ENCODE measurements around the gene HOMER2. TPM values are rescaled to one million over a fixed set of nuclear protein-coding genes. Genes with fewer than 3 reads are reported as not detected.
"Not testable (repeated sequence)": the region's sequence is repeated elsewhere in the genome, so short reads cannot be mapped to it uniquely, and the experiment has no call there.

HOMER2 gene
- total RNA-seq, 1 donor from 2014 or later, result 75.3 TPM

- H3K4me3 ChIP-seq (ENCODE audit: low read depth, low read length), result no peak overlapping the region
- no peak for FAIRE-seq
These were observed 9.3 kb downstream of the HOMER2 start for GRCh38 chr15:82943176-82943575.

GRCh38 chr15:82942691-82943090 lies 9.8 kb downstream of the HOMER2 start:
- H3K27me3 ChIP-seq (ENCODE audit: control insufficient read depth, insufficient read depth, low read length), result no peaks in the 10 kb centered on the region
- peak; percentile 100 for DNase-seq (ENCODE audit: low read depth)
- TF ChIP-seq CTCF (IDR thresholded peaks at IDR 0.05; ENCODE audit: insufficient read depth, low read length, severe bottlenecking), result no peak
- peak; percentile 95 for FAIRE-seq
- no peak overlapping the region for H3K4me3 ChIP-seq (ENCODE audit: low read depth, low read length)
- H3K36me3 ChIP-seq (ENCODE audit: control insufficient read depth, insufficient read depth, low read length), result no peaks in the 10 kb centered on the region

More at GRCh38 chr15:82943176-82943575, 9.3 kb downstream of the HOMER2 start:
- Histone ChIP-seq H3K27me3 (ENCODE audit: control insufficient read depth, insufficient read depth, low read length) (no peaks in the 10 kb centered on the region), H3K36me3 (ENCODE audit: control insufficient read depth, insufficient read depth, low read length) (no peaks in the 10 kb centered on the region)
- peak; percentile 36 for TF ChIP-seq CTCF (IDR thresholded peaks at IDR 0.05; ENCODE audit: insufficient read depth, low read length, severe bottlenecking)
- DNase-seq (ENCODE audit: low read depth), result peak; percentile 36

GRCh38 chr15:82939678-82940077 lies 12.8 kb downstream of the HOMER2 start:
- not testable (repeated sequence) for DNase-seq (ENCODE audit: low read depth); H3K27me3 ChIP-seq (ENCODE audit: control insufficient read depth, insufficient read depth, low read length); H3K36me3 ChIP-seq (ENCODE audit: control insufficient read depth, insufficient read depth, low read length); FAIRE-seq; H3K4me3 ChIP-seq (ENCODE audit: low read depth, low read length)

- FAIRE-seq (no peak), DNase-seq (ENCODE audit: low read depth) (no peak)
- no peak for TF ChIP-seq CTCF (IDR thresholded peaks at IDR 0.05; ENCODE audit: insufficient read depth, low read length, severe bottlenecking)
- Histone ChIP-seq H3K27me3 (ENCODE audit: control insufficient read depth, insufficient read depth, low read length) (no peaks in the 10 kb centered on the region), H3K36me3 (ENCODE audit: control insufficient read depth, insufficient read depth, low read length) (no peaks in the 10 kb centered on the region), H3K4me3 (ENCODE audit: low read depth, low read length) (no peak overlapping the region)
These were observed 14.8 kb downstream of the HOMER2 start for GRCh38 chr15:82937712-82938058.

GRCh38 chr15:82936966-82937711 lies 15.4 kb downstream of the HOMER2 start:
- Histone ChIP-seq H3K4me3 (ENCODE audit: low read depth, low read length) (no peak overlapping the region), H3K27me3 (ENCODE audit: control insufficient read depth, insufficient read depth, low read length) (no peaks in the 10 kb centered on the region), H3K36me3 (ENCODE audit: control insufficient read depth, insufficient read depth, low read length) (no peaks in the 10 kb centered on the region)
- TF ChIP-seq CTCF (IDR thresholded peaks at IDR 0.05; ENCODE audit: insufficient read depth, low read length, severe bottlenecking), result no peak
- FAIRE-seq (peak; percentile 98), DNase-seq (ENCODE audit: low read depth) (peak; percentile 99)

- DNase-seq (ENCODE audit: low read depth) (no peak), FAIRE-seq (no peak)
- H3K36me3 ChIP-seq (ENCODE audit: control insufficient read depth, insufficient read depth, low read length), result no peaks in the 10 kb centered on the region
- no peaks in the 10 kb centered on the region for H3K27me3 ChIP-seq (ENCODE audit: control insufficient read depth, insufficient read depth, low read length)
- H3K4me3 ChIP-seq (ENCODE audit: low read depth, low read length), result no peak overlapping the region
- no peak for TF ChIP-seq CTCF (IDR thresholded peaks at IDR 0.05; ENCODE audit: insufficient read depth, low read length, severe bottlenecking)
These were observed 17.1 kb downstream of the HOMER2 start for GRCh38 chr15:82935382-82935781.
